ENCODE results near the gene ROPN1L. TPM values are rescaled to one million over a fixed set of nuclear protein-coding genes. Genes with fewer than 3 reads are reported as not detected.

ROPN1L gene
- total RNA-seq, 1 donor from 2014 or later: not detected

- no peak overlapping the region for H3K4me3 ChIP-seq (ENCODE audit: low read depth, low read length)
- peaks cover 14% of the 10 kb centered on the region for H3K36me3 ChIP-seq (ENCODE audit: control insufficient read depth, insufficient read depth, low read length)
- FAIRE-seq (no peak), DNase-seq (ENCODE audit: low read depth) (no peak)
- TF ChIP-seq CTCF (IDR thresholded peaks at IDR 0.05; ENCODE audit: insufficient read depth, low read length, severe bottlenecking): no peak
- no peaks in the 10 kb centered on the region for H3K27me3 ChIP-seq (ENCODE audit: control insufficient read depth, insufficient read depth, low read length)
These were observed 30.3 kb upstream of the ROPN1L start for GRCh38 chr5:10411336-10411735.

GRCh38 chr5:10416868-10417267, 24.8 kb upstream of the ROPN1L start:
- DNase-seq (ENCODE audit: low read depth): no peak
- H3K27me3 ChIP-seq (ENCODE audit: control insufficient read depth, insufficient read depth, low read length): no peaks in the 10 kb centered on the region
- TF ChIP-seq CTCF (IDR thresholded peaks at IDR 0.05; ENCODE audit: insufficient read depth, low read length, severe bottlenecking): no peak
- H3K36me3 ChIP-seq (ENCODE audit: control insufficient read depth, insufficient read depth, low read length): peaks cover 24% of the 10 kb centered on the region
- FAIRE-seq: no peak
- no peak overlapping the region for H3K4me3 ChIP-seq (ENCODE audit: low read depth, low read length)

- TF ChIP-seq CTCF (IDR thresholded peaks at IDR 0.05; ENCODE audit: insufficient read depth, low read length, severe bottlenecking): no peak
- no peak for DNase-seq (ENCODE audit: low read depth)
- FAIRE-seq: no peak
- H3K27me3 ChIP-seq (ENCODE audit: control insufficient read depth, insufficient read depth, low read length): no peaks in the 10 kb centered on the region
- no peak overlapping the region for H3K4me3 ChIP-seq (ENCODE audit: low read depth, low read length)
- peaks cover 22% of the 10 kb centered on the region for H3K36me3 ChIP-seq (ENCODE audit: control insufficient read depth, insufficient read depth, low read length)
These were observed 22.9 kb upstream of the ROPN1L start for GRCh38 chr5:10418654-10419345.

GRCh38 chr5:10420468-10420867, 21.2 kb upstream of the ROPN1L start:
- FAIRE-seq (no peak), DNase-seq (ENCODE audit: low read depth) (no peak)
- Histone ChIP-seq H3K36me3 (ENCODE audit: control insufficient read depth, insufficient read depth, low read length) (peaks cover 23% of the 10 kb centered on the region), H3K4me3 (ENCODE audit: low read depth, low read length) (no peak overlapping the region), H3K27me3 (ENCODE audit: control insufficient read depth, insufficient read depth, low read length) (no peaks in the 10 kb centered on the region)
- TF ChIP-seq CTCF (IDR thresholded peaks at IDR 0.05; ENCODE audit: insufficient read depth, low read length, severe bottlenecking): no peak

- no peaks in the 10 kb centered on the region for H3K27me3 ChIP-seq (ENCODE audit: control insufficient read depth, insufficient read depth, low read length)
- no peak for TF ChIP-seq CTCF (IDR thresholded peaks at IDR 0.05; ENCODE audit: insufficient read depth, low read length, severe bottlenecking)
- DNase-seq (ENCODE audit: low read depth) (no peak), FAIRE-seq (no peak)
- no peak overlapping the region for H3K4me3 ChIP-seq (ENCODE audit: low read depth, low read length)
- peaks cover 24% of the 10 kb centered on the region for H3K36me3 ChIP-seq (ENCODE audit: control insufficient read depth, insufficient read depth, low read length)
These were observed 20.7 kb upstream of the ROPN1L start for GRCh38 chr5:10420932-10421331.

Data from bronchial epithelial cell (primary cell).